ENCODE measurements around the gene CROCC2. TPM values are rescaled to one million over a fixed set of nuclear protein-coding genes. Genes with fewer than 3 reads are reported as not detected.

The CROCC2 gene
- total RNA-seq, 2 experiments from 2014 or later, result not detected

GRCh38 chr2:241010531-241011295 is 104.6 kb downstream of the CROCC2 start:
- H3K4me1 ChIP-seq (ENCODE audit: insufficient read depth, low read length, poor library complexity, severe bottlenecking), result no peaks in the 10 kb centered on the region
- H2AFZ ChIP-seq (ENCODE audit: low read length), result no peak overlapping the region
- no peaks in the 10 kb centered on the region for H3K79me2 ChIP-seq (ENCODE audit: insufficient read depth, low read depth, low read length)
- H3K36me3 ChIP-seq (ENCODE audit: insufficient read depth, low read length), result no peaks in the 10 kb centered on the region
- no peaks in the 10 kb centered on the region for H3K9me2 ChIP-seq (ENCODE audit: insufficient read depth, low read length)
- H3K27ac ChIP-seq (ENCODE audit: low read depth, low read length, poor library complexity, severe bottlenecking), result no peak overlapping the region
- POLR2A ChIA-PET, result no interaction called here
- H3K4me2 ChIP-seq (ENCODE audit: low read length), result no peak overlapping the region
- intact Hi-C loops (cut with micrococcal nuclease; ENCODE audit: unreplicated experiment), result no loop called here
- no peaks in the 10 kb centered on the region for H4K20me1 ChIP-seq (ENCODE audit: insufficient read depth, low read length)
- no peak for DNase-seq (ENCODE audit: low spot score)
- H3K9me3 ChIP-seq (ENCODE audit: low read length), result 0 out of 2 replicates have a peak, but pooled peaks cover 5% of the 10 kb centered on the region
- no peak overlapping the region for H3K4me3 ChIP-seq (ENCODE audit: low read depth, low read length, poor library complexity, severe bottlenecking)
- CTCF ChIA-PET (ENCODE audit: unreplicated experiment), result no interaction called here
- BruUV-seq (replicated peaks), result no TSS peak
- TF ChIP-seq CTCF (conservative IDR thresholded peaks at IDR 0.05; ENCODE audit: low read length), result no peak
- TF ChIP-seq EZH2phosphoT487 (IDR thresholded peaks at IDR 0.05; ENCODE audit: borderline replicate concordance, low read depth, low read length), result no peak

GRCh38 chr2:241011296-241011600 is 105.1 kb downstream of the CROCC2 start:
- POLR2A ChIA-PET, result no interaction called here
- Histone ChIP-seq H4K20me1 (ENCODE audit: insufficient read depth, low read length) (no peaks in the 10 kb centered on the region), H3K36me3 (ENCODE audit: insufficient read depth, low read length) (no peaks in the 10 kb centered on the region), H3K9me2 (ENCODE audit: insufficient read depth, low read length) (no peaks in the 10 kb centered on the region), H3K79me2 (ENCODE audit: insufficient read depth, low read depth, low read length) (no peaks in the 10 kb centered on the region), H3K4me1 (ENCODE audit: insufficient read depth, low read length, poor library complexity, severe bottlenecking) (no peaks in the 10 kb centered on the region), H3K27ac (ENCODE audit: low read depth, low read length, poor library complexity, severe bottlenecking) (no peak overlapping the region), H3K4me2 (ENCODE audit: low read length) (no peak overlapping the region), H3K9me3 (ENCODE audit: low read length) (no peaks in the 10 kb centered on the region), H2AFZ (ENCODE audit: low read length) (no peak overlapping the region), H3K4me3 (ENCODE audit: low read depth, low read length, poor library complexity, severe bottlenecking) (no peak overlapping the region)
- TF ChIP-seq CTCF (conservative IDR thresholded peaks at IDR 0.05; ENCODE audit: low read length) (no peak), EZH2phosphoT487 (IDR thresholded peaks at IDR 0.05; ENCODE audit: borderline replicate concordance, low read depth, low read length) (no peak)
- no peak for DNase-seq (ENCODE audit: low spot score)
- no TSS peak for BruUV-seq (replicated peaks)
- intact Hi-C loops (cut with micrococcal nuclease; ENCODE audit: unreplicated experiment), result no loop called here
- CTCF ChIA-PET (ENCODE audit: unreplicated experiment), result no interaction called here

GRCh38 chr2:241011751-241012510 is 105.8 kb downstream of the CROCC2 start:
- H3K9me2 ChIP-seq (ENCODE audit: insufficient read depth, low read length), result no peaks in the 10 kb centered on the region
- H2AFZ ChIP-seq (ENCODE audit: low read length), result no peak overlapping the region
- POLR2A ChIA-PET, result no interaction called here
- TF ChIP-seq CTCF (conservative IDR thresholded peaks at IDR 0.05; ENCODE audit: low read length) (no peak), EZH2phosphoT487 (IDR thresholded peaks at IDR 0.05; ENCODE audit: borderline replicate concordance, low read depth, low read length) (no peak)
- no peaks in the 10 kb centered on the region for H4K20me1 ChIP-seq (ENCODE audit: insufficient read depth, low read length)
- intact Hi-C loops (cut with micrococcal nuclease; ENCODE audit: unreplicated experiment), result no loop called here
- no peak for DNase-seq (ENCODE audit: low spot score)
- no peaks in the 10 kb centered on the region for H3K4me1 ChIP-seq (ENCODE audit: insufficient read depth, low read length, poor library complexity, severe bottlenecking)
- no peaks in the 10 kb centered on the region for H3K36me3 ChIP-seq (ENCODE audit: insufficient read depth, low read length)
- no TSS peak for BruUV-seq (replicated peaks)
- H3K4me3 ChIP-seq (ENCODE audit: low read depth, low read length, poor library complexity, severe bottlenecking), result no peak overlapping the region
- H3K79me2 ChIP-seq (ENCODE audit: insufficient read depth, low read depth, low read length), result no peaks in the 10 kb centered on the region
- H3K4me2 ChIP-seq (ENCODE audit: low read length), result no peak overlapping the region
- H3K9me3 ChIP-seq (ENCODE audit: low read length), result no peaks in the 10 kb centered on the region
- CTCF ChIA-PET (ENCODE audit: unreplicated experiment), result no interaction called here
- no peak overlapping the region for H3K27ac ChIP-seq (ENCODE audit: low read depth, low read length, poor library complexity, severe bottlenecking)
